NB4 (cell line): ENCODE results near the gene TRIM21.

ENCODE experiments used
- MAX ChIP-seq: IDR thresholded peaks from 2 replicates; pipeline ENCODE4 v1.6.1; 2011; ENCODE audit warnings: low read depth, low read length
- MYC ChIP-seq: IDR thresholded peaks from 2 replicates; pipeline ENCODE4 v1.6.1; 2011; ENCODE audit warnings: low read depth, low read length
- TF ChIP-seq, protein P1 (sequence below): IDR thresholded peaks from one replicate; pipeline ENCODE4 v1.5.1; 2012; ENCODE audit warnings: low read depth, low read length

GRCh38 chr11:4388221-4388620, 5.3 kb downstream of the TRIM21 start:
- TF ChIP-seq MAX: no peak
- TF ChIP-seq MYC: no peak
- TF ChIP-seq, protein P1, sequence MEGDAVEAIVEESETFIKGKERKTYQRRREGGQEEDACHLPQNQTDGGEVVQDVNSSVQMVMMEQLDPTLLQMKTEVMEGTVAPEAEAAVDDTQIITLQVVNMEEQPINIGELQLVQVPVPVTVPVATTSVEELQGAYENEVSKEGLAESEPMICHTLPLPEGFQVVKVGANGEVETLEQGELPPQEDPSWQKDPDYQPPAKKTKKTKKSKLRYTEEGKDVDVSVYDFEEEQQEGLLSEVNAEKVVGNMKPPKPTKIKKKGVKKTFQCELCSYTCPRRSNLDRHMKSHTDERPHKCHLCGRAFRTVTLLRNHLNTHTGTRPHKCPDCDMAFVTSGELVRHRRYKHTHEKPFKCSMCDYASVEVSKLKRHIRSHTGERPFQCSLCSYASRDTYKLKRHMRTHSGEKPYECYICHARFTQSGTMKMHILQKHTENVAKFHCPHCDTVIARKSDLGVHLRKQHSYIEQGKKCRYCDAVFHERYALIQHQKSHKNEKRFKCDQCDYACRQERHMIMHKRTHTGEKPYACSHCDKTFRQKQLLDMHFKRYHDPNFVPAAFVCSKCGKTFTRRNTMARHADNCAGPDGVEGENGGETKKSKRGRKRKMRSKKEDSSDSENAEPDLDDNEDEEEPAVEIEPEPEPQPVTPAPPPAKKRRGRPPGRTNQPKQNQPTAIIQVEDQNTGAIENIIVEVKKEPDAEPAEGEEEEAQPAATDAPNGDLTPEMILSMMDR: no peak
